Endothelial cell of umbilical vein (primary cell): ENCODE results near the gene MACROD2. TPM values are rescaled to one million over a fixed set of nuclear protein-coding genes. Genes with fewer than 3 reads are reported as not detected.

Experiments used
- BruUV-seq: library from RNA; stranded (reverse); fragments of 400-500 nt; replicated peaks from 2 replicates; lab custom pipeline; 2021; lab: Mats Ljungman, UMichigan
- CTCF ChIA-PET: fragments of 300-600, 350-600 bp; sonication (Branson Sonifier 250); formaldehyde crosslinking; loops from one replicate; lab custom pipeline; 2021; ENCODE audit warnings: antibody characterized with exemption, inconsistent platforms; lab: Charles Lee
- POLR2A ChIA-PET: fragments of 300-600, 350-600 bp; sonication (Branson Sonifier 250); formaldehyde crosslinking; loops from one replicate; lab custom pipeline; 2021; ENCODE audit warnings: antibody characterized with exemption, inconsistent platforms; lab: Charles Lee
- DNase-seq: peaks from one replicate; pipeline ENCODE4 v3.0.0-alpha.2; 2011; ENCODE audit warnings: low read depth, low spot score
- FAIRE-seq: peaks from 2 replicates; lab custom pipeline; 2011; peaks lifted over from hg19 to GRCh38; lab: Jason Lieb, UNC
- H2AFZ ChIP-seq: 2 replicates; pipeline ENCODE4 v1.6.0; 2012; ENCODE audit warnings: low read depth, low read length, control low read depth, inconsistent platforms
- H3K27ac ChIP-seq: 2 replicates; pipeline ENCODE4 v1.5.1; 2011; ENCODE audit warnings: low read depth, mild to moderate bottlenecking, control low read depth, low read length, moderate library complexity; ENCODE audit not compliant: insufficient read depth
- H3K27me3 ChIP-seq, 2 experiments: 2 replicates each; pipeline versions ENCODE4 v1.6.0 to v1.6.1; 2011; ENCODE audit warnings: low read length in 2 of 2, mixed read lengths in 1 of 2; ENCODE audit not compliant: control insufficient read depth in 2 of 2, insufficient read depth in 2 of 2
- H3K36me3 ChIP-seq, 2 experiments: 2 replicates in 1 of 2; 3 replicates in 1 of 2; pipeline ENCODE4 v1.5.1; 2011; ENCODE audit warnings: low read length in 2 of 2, mild to moderate bottlenecking in 1 of 2, moderate library complexity in 1 of 2; ENCODE audit not compliant: control insufficient read depth in 2 of 2, insufficient read depth in 2 of 2; ENCODE audit errors: extremely low read depth in 1 of 2
- H3K4me1 ChIP-seq: 3 replicates; pipeline ENCODE4 v1.5.1; 2011; ENCODE audit warnings: mild to moderate bottlenecking, low read length; ENCODE audit not compliant: control insufficient read depth, insufficient read depth; ENCODE audit errors: extremely low read depth
- H3K4me2 ChIP-seq: 2 replicates; pipeline ENCODE4 v1.6.1; 2011; ENCODE audit warnings: low read length, control low read depth, mixed read lengths; ENCODE audit not compliant: insufficient read depth
- H3K4me3 ChIP-seq, 3 experiments: fragments of 200-600 bp in 1 of 3; sonication (generic), shearing (Covaris generic) in 1 of 3; replicated peaks in 1 of 3; 2 replicates each; pipeline ENCODE4 v1.5.1; 2011 to 2016; ENCODE audit warnings: control low read depth in 3 of 3, low read length in 3 of 3, mild to moderate bottlenecking in 2 of 3, inconsistent platforms in 1 of 3, low read depth in 1 of 3, moderate library complexity in 1 of 3; ENCODE audit not compliant: insufficient read depth in 1 of 3
- H3K79me2 ChIP-seq: 2 replicates; pipeline ENCODE4 v1.6.0; 2012; ENCODE audit warnings: low read length, inconsistent platforms; ENCODE audit not compliant: control insufficient read depth, insufficient read depth
- H3K9ac ChIP-seq: replicated peaks from 2 replicates; pipeline ENCODE3; 2011; ENCODE audit warnings: low read length, control low read depth; ENCODE audit not compliant: insufficient read depth; ENCODE audit errors: extremely low read depth
- H3K9me1 ChIP-seq: replicated peaks from 3 replicates; pipeline ENCODE4 v1.6.0; 2011; ENCODE audit warnings: mild to moderate bottlenecking, low read length; ENCODE audit not compliant: control insufficient read depth, insufficient read depth; ENCODE audit errors: extremely low read depth
- H3K9me3 ChIP-seq: replicated peaks from 2 replicates; pipeline ENCODE4 v1.5.1; 2012; ENCODE audit warnings: low read length, inconsistent platforms; ENCODE audit not compliant: control insufficient read depth, insufficient read depth
- H4K20me1 ChIP-seq: replicated peaks from 2 replicates; pipeline ENCODE3; 2011; ENCODE audit warnings: mild to moderate bottlenecking, low read length; ENCODE audit not compliant: control insufficient read depth, insufficient read depth; ENCODE audit errors: extremely low read depth
- CTCF ChIP-seq, 2 donors: IDR thresholded peaks; 1 replicate in 1 of 2; 2 replicates in 1 of 2; pipeline ENCODE4 v1.5.1; 2011; ENCODE audit warnings: low read length in 2 of 2, mild to moderate bottlenecking in 2 of 2, moderate library complexity in 2 of 2, control low read depth in 1 of 2, inconsistent platforms in 1 of 2, low read depth in 1 of 2; ENCODE audit not compliant: insufficient read depth in 1 of 2; ENCODE audit errors: extremely low read depth in 1 of 2
- EZH2 ChIP-seq: IDR thresholded peaks from 2 replicates; pipeline ENCODE4 v1.6.1; 2012; ENCODE audit warnings: borderline replicate concordance, low read depth, mild to moderate bottlenecking, moderate library complexity, low read length, inconsistent platforms; ENCODE audit not compliant: severe bottlenecking
- FOS ChIP-seq: IDR thresholded peaks from 2 replicates; pipeline ENCODE4 v1.6.1; 2011; ENCODE audit warnings: mild to moderate bottlenecking, low read length, moderate library complexity, borderline replicate concordance; ENCODE audit not compliant: insufficient read depth
- GATA2 ChIP-seq: IDR thresholded peaks from 2 replicates; pipeline ENCODE4 v1.7.0; 2011; ENCODE audit warnings: low read depth, mild to moderate bottlenecking, moderate library complexity, mixed read lengths, low read length; ENCODE audit not compliant: insufficient read length, insufficient read depth
- JUN ChIP-seq: IDR thresholded peaks from 2 replicates; pipeline ENCODE4 v1.6.1; 2011; ENCODE audit warnings: borderline replicate concordance, low read depth; ENCODE audit not compliant: insufficient read length, insufficient read depth
- MAX ChIP-seq: IDR thresholded peaks from 2 replicates; pipeline ENCODE4 v1.6.1; 2011; ENCODE audit not compliant: insufficient read depth, insufficient read length
- MYC ChIP-seq: IDR thresholded peaks from one replicate; pipeline ENCODE4 v1.6.1; 2011; ENCODE audit warnings: mild to moderate bottlenecking, low read depth, low read length
- POLR2A ChIP-seq: IDR thresholded peaks from 2 replicates; pipeline ENCODE4 v1.6.1; 2012; ENCODE audit warnings: low read depth, mild to moderate bottlenecking, control low read depth, low read length
- POLR2AphosphoS5 ChIP-seq: IDR thresholded peaks from 2 replicates; pipeline ENCODE4 v1.6.1; 2012; ENCODE audit warnings: low read depth, mild to moderate bottlenecking, control low read depth, low read length, moderate library complexity; ENCODE audit not compliant: insufficient read depth
- dilution Hi-C: fragments of 300-500 bp; cut with MboI; formaldehyde crosslinking; loops from one replicate; pipeline ENCODE4 v1.15.0; 2019; ENCODE audit warnings: low sequenced_read_pairs; ENCODE audit not compliant: extremely low pct_ligation_motif_present
- intact Hi-C: fragments of 100-400 bp; cut with micrococcal nuclease; formaldehyde crosslinking; loops from one replicate; pipeline ENCODE4 v1.10.0; 2022
- polyA plus RNA-seq, 4 experiments: library from polyadenylated mRNA; depleted of rRNA in 3 of 4; stranded (reverse) in 3 of 4; unstranded in 1 of 4; fragments of >200 nt; gene quantifications; 2 replicates each; pipeline versions ENCODE4 v1.2.1 to v1.2.3, GENCODE V29; 2011 to 2012; ENCODE audit warnings: missing spikeins in 1 of 4
- total RNA-seq: library from RNA; stranded (reverse); gene quantifications from 2 replicates; pipeline ENCODE4 v1.2.3, GENCODE V29; 2021

Gene MACROD2
- total and polyA plus RNA-seq, 2 donors (not counting 3 experiments of a cell fraction or from before 2014, with no cell fraction given), result 0.11 to 0.73 TPM

GRCh38 chr20:14761903-14762302, 766.6 kb downstream of the MACROD2 start:
- ChIA-PET POLR2A (no interaction called here), CTCF (interaction anchor here (1.0 kb wide), 1 partner anchor 268 kb away, joined by 3 read pairs; no protein-coding TSS in a partner anchor)
- Histone ChIP-seq H3K9me1 (no peaks in the 10 kb centered on the region), H2AFZ (no peak overlapping the region), H3K9me3 (no peaks in the 10 kb centered on the region), H4K20me1 (no peaks in the 10 kb centered on the region), H3K4me1 (no peaks in the 10 kb centered on the region), H3K9ac (no peak overlapping the region), H3K36me3 (no peaks in the 10 kb centered on the region), H3K4me2 (no peak overlapping the region), H3K27me3 (peaks cover 0 to 4% of the 10 kb centered on the region in 2 experiments), H3K4me3 (no peak overlapping the region), H3K27ac (no peak overlapping the region), H3K79me2 (no peaks in the 10 kb centered on the region)
- intact Hi-C loops (no loop called here), dilution Hi-C loops (no loop called here)
- no peak for DNase-seq
- no TSS peak for BruUV-seq
- no peak for FAIRE-seq
- TF ChIP-seq CTCF (IDR thresholded peaks at IDR 0.05; ENCODE audit: extremely low read depth in 1 of 2, insufficient read depth in 1 of 2, low read depth in 1 of 2, low read length in 2 of 2), result no peak
- TF ChIP-seq POLR2A, result no peak
- no peak for TF ChIP-seq EZH2
- no peak for TF ChIP-seq MAX
- no peak for TF ChIP-seq POLR2AphosphoS5
- TF ChIP-seq JUN, result no peak
- TF ChIP-seq MYC, result no peak
- no peak for TF ChIP-seq FOS
- TF ChIP-seq GATA2, result no peak
